Endothelial cell (in vitro differentiated cells): ENCODE data around the gene DUSP5. TPM values are rescaled to one million over a fixed set of nuclear protein-coding genes. Genes with fewer than 3 reads are reported as not detected.

Experiments
- DNase-seq: peaks from one replicate; pipeline ENCODE4 v3.0.0; 2021; ENCODE audit warnings: low spot score
- H3K27ac Mint-ChIP-seq: one replicate; pipeline ENCODE4 v1.8.0; 2021; ENCODE audit warnings: mixed read lengths, inconsistent platforms; ENCODE audit not compliant: unreplicated experiment
- H3K27me3 Mint-ChIP-seq: one replicate; pipeline ENCODE4 v1.8.0; 2021; ENCODE audit warnings: mild to moderate bottlenecking, moderate library complexity, mixed read lengths, inconsistent platforms; ENCODE audit not compliant: unreplicated experiment
- H3K36me3 Mint-ChIP-seq: one replicate; pipeline ENCODE4 v1.8.0; 2021; ENCODE audit warnings: mild to moderate bottlenecking, low read depth, mixed read lengths, inconsistent platforms; ENCODE audit not compliant: unreplicated experiment
- H3K4me1 Mint-ChIP-seq: one replicate; pipeline ENCODE4 v1.8.0; 2021; ENCODE audit warnings: mild to moderate bottlenecking, mixed read lengths, inconsistent platforms; ENCODE audit not compliant: unreplicated experiment
- H3K4me3 Mint-ChIP-seq: one replicate; pipeline ENCODE4 v1.8.0; 2021; ENCODE audit warnings: mild to moderate bottlenecking, mixed read lengths, inconsistent platforms; ENCODE audit not compliant: unreplicated experiment
- H3K9me3 Mint-ChIP-seq: one replicate; pipeline ENCODE4 v1.8.0; 2021; ENCODE audit warnings: mixed read lengths, inconsistent platforms; ENCODE audit not compliant: unreplicated experiment
- total RNA-seq: library from RNA; stranded (reverse); fragmentation: NEBNext Ultra II Directional; extraction: Animal tissue kit (Norgen Biotek cat#: 25700); gene quantifications from one replicate; pipeline ENCODE4 v1.2.1, GENCODE V29; 2021; ENCODE audit not compliant: unreplicated experiment
- TF ChIP-seq, protein P1 (sequence below): fragments of 200-600 bp; sonication (generic); IDR thresholded peaks from one replicate; pipeline ENCODE4 v1.5.0; 2021; ENCODE audit warnings: antibody characterized with exemption; ENCODE audit not compliant: unreplicated experiment

DUSP5 gene
- total RNA-seq, 1 donor from 2014 or later, result 46.0 TPM

DNA sequence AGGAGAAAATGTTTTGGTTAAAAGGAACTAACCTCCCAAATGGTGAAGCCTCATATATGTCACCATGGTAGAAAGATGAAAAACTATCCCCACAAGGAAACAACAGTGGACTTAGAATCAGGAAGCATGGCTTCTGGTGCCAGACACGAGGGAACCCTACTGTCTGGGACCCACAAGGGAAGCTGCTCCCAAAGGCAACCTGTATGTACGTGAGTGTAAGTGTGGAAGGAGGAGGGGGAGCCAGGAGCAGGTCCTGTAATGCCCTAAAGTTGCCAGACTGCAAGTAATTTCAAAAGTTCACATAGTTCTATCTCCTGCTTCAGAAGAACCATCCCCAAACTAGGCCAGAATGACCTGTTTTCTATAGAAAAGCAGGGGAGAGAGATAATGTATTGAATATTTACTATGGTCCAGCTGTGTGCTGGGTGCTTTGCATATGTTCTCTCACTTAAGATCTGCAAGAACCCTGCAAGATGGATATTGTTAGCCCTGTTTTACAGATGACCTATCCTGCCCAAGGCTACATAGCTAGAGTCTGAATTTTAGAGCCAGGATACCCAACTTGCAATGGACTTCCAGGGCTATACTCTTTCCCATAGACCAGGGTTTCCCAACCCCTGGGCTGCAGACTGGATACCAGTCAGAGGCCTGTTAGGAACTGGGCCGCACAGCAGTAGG lies 19.2 kb downstream of the DUSP5 start:
- peak overlapping the region; percentile 2 for H3K27ac Mint-ChIP-seq
- no peak for DNase-seq
- H3K27me3 Mint-ChIP-seq, result peaks cover 2% of the 10 kb centered on the region

DNA sequence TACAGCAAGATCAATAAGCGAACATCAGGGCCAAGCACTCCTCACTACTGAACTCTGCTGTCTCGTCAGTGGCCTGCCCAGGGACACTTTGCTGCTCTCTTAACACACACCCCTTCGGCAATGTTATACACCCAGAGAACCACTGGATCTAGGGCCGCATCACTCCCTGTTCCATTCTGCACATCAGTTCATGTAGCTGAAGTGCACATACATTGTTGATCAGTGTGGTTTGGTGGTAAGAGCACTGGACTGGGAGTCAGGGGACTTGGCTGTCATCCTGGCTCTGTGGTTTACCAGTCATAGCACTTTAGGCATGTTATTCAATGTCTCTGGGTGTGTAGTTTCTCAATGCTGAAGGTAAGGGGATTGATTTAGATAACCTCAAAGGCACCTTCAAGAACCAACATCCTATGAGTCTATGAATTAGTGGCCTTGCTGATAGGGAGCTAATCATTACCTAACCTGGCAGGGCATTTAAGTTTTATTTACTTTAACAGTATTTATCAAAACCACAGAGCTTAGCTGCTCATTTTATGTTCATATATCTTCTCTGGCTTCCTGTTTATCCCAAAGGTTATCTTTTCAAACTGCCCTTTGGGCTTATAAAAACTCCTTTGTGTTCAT lies 24.8 kb downstream of the DUSP5 start:
- TF ChIP-seq, protein P1, sequence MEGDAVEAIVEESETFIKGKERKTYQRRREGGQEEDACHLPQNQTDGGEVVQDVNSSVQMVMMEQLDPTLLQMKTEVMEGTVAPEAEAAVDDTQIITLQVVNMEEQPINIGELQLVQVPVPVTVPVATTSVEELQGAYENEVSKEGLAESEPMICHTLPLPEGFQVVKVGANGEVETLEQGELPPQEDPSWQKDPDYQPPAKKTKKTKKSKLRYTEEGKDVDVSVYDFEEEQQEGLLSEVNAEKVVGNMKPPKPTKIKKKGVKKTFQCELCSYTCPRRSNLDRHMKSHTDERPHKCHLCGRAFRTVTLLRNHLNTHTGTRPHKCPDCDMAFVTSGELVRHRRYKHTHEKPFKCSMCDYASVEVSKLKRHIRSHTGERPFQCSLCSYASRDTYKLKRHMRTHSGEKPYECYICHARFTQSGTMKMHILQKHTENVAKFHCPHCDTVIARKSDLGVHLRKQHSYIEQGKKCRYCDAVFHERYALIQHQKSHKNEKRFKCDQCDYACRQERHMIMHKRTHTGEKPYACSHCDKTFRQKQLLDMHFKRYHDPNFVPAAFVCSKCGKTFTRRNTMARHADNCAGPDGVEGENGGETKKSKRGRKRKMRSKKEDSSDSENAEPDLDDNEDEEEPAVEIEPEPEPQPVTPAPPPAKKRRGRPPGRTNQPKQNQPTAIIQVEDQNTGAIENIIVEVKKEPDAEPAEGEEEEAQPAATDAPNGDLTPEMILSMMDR, result no peak
- Mint-ChIP-seq H3K36me3 (no peaks in the 10 kb centered on the region), H3K4me3 (no peak overlapping the region), H3K9me3 (no peaks in the 10 kb centered on the region), H3K27ac (no peak overlapping the region), H3K27me3 (peaks cover 3% of the 10 kb centered on the region), H3K4me1 (peaks cover 30% of the 10 kb centered on the region)
- no peak for DNase-seq

More for the DNA sequence above, 19.2 kb downstream of the DUSP5 start:
- Mint-ChIP-seq H3K4me1 (no peaks in the 10 kb centered on the region), H3K36me3 (peaks cover 21% of the 10 kb centered on the region), H3K9me3 (no peaks in the 10 kb centered on the region), H3K4me3 (no peak overlapping the region)
- TF ChIP-seq, protein P1, result no peak

DNA sequence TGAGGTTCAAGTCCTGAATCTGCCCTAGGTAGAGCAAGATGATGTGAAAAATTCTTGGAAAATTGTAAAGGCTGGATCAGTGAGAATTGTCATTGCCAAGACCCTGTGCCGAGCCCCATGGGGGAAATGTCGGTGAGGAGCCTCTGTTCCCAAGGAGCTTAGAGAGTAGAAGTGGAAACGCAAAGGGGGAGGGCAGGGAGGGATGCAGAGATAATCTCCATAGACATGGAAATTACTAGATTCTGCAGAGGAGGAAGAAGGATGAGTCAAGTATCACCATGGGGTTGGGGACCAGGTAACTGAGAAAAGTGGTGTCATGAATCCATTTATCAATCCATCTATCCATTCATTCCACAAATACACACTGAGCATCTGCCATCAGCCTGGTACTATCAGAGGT lies 26.0 kb downstream of the DUSP5 start:
- no peak for DNase-seq

DNA sequence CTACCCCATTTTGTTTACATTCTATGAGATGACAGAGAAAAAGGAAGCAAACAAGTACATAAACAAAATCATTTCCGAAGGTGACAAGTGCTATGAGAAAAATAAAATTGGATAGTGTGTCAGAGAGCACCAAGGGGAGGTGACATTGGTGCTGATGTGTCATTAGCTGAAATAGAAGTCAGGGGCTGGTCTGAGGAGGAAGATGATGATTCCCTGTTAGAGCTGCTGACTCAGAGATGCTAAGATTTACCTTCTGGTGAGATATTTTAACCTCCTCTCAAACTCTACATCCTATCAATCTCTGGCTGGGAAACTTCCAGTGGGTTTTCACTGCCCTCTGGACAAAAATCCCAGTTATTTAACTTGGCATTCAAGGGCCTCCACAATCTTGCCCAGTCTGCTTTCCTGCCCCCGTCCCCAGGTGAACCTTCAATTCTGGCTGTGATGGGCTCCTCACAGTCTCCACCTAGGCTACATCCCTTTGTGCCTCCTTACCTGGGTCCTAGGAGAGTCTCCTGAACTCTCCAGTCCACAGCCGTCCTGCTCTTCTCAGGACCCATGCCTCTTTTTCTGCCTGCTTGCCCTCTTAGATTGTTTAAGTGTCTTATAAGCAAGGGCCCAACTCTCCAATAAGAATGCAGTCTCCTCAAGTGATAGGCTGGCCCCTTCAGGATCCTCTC lies 26.6 kb downstream of the DUSP5 start:
- H3K27ac Mint-ChIP-seq, result no peak overlapping the region
- no peaks in the 10 kb centered on the region for H3K9me3 Mint-ChIP-seq

More for the DNA sequence above, 26.0 kb downstream of the DUSP5 start:
- Mint-ChIP-seq H3K9me3 (no peaks in the 10 kb centered on the region), H3K27me3 (peaks cover 3% of the 10 kb centered on the region), H3K4me1 (peaks cover 35% of the 10 kb centered on the region), H3K4me3 (no peak overlapping the region), H3K27ac (no peak overlapping the region), H3K36me3 (no peaks in the 10 kb centered on the region)
- TF ChIP-seq, protein P1, result no peak

More for the DNA sequence above, 26.6 kb downstream of the DUSP5 start:
- TF ChIP-seq, protein P1, result no peak
- Mint-ChIP-seq H3K36me3 (no peaks in the 10 kb centered on the region), H3K4me1 (peaks cover 40% of the 10 kb centered on the region), H3K4me3 (peak overlapping the region; percentile 0), H3K27me3 (peaks cover 3% of the 10 kb centered on the region)
- DNase-seq, result no peak
